HepG2 (cell line): Measurements from ENCODE around the gene BIN1. TPM values are rescaled to one million over a fixed set of nuclear protein-coding genes. Genes with fewer than 3 reads are reported as not detected.

Experiments used
- ATAC-seq: fragments of 200-7000 bp; cut with Tn5 transposase; 3 replicates; pipeline ENCODE4 v1.9.1; 2020; ENCODE audit warnings: mild to moderate bottlenecking, moderate library complexity
- BruUV-seq: library from RNA; stranded (reverse); fragments of 400-500 nt; replicated peaks from 2 replicates; lab custom pipeline; 2021; lab: Mats Ljungman, UMichigan
- CTCF ChIA-PET: fragments of 300-600 bp; formaldehyde crosslinking; extraction: SDS; loops from one replicate; lab custom pipeline; 2021; ENCODE audit warnings: low total read pairs, inconsistent platforms, low intra/inter-chr PET ratio; lab: Yijun Ruan, JAX
- POLR2A ChIA-PET: fragments of 350-600 bp; sonication (Branson Sonifier 250); formaldehyde crosslinking; loops from one replicate; lab custom pipeline; 2020; ENCODE audit warnings: antibody characterized with exemption, inconsistent platforms; lab: Yijun Ruan, JAX
- DNase-seq: peaks from one replicate; pipeline ENCODE4 v3.0.0-alpha.2; 2015; ENCODE audit warnings: low spot score
- FAIRE-seq: peaks from 3 replicates; lab custom pipeline; 2011; peaks lifted over from hg19 to GRCh38; lab: Jason Lieb, UNC
- H2AFZ ChIP-seq: one replicate; pipeline ENCODE4 v1.6.1; 2011; ENCODE audit warnings: low read length, inconsistent platforms
- H3K27ac ChIP-seq: fragments of 300-600 bp; 3 replicates; pipeline ENCODE4 v1.8.0; 2011; ENCODE audit warnings: mixed run types, mild to moderate bottlenecking, mixed read lengths, low read length, inconsistent platforms; ENCODE audit not compliant: insufficient read depth; ENCODE audit errors: extremely low read length
- H3K27me3 ChIP-seq, 2 experiments: fragments of 200-600 bp in 1 of 2; 2 replicates in 1 of 2; 3 replicates in 1 of 2; pipeline versions ENCODE4 v1.6.0 to v1.8.0; 2011; ENCODE audit warnings: low read length in 2 of 2, mild to moderate bottlenecking in 2 of 2, moderate library complexity in 2 of 2, inconsistent platforms in 1 of 2; ENCODE audit not compliant: insufficient read depth in 2 of 2, control insufficient read depth in 1 of 2
- H3K36me3 ChIP-seq, 2 experiments: fragments of 200-600 bp in 1 of 2; replicated peaks in 1 of 2; 2 replicates in 1 of 2; 3 replicates in 1 of 2; pipeline versions ENCODE4 v1.5.1 to v1.8.0; 2011; ENCODE audit warnings: low read length in 2 of 2, inconsistent platforms in 1 of 2; ENCODE audit not compliant: insufficient read depth in 2 of 2, control insufficient read depth in 1 of 2
- H3K4me1 ChIP-seq: 2 replicates; pipeline ENCODE4 v1.5.1; 2012; ENCODE audit warnings: low read length, inconsistent platforms; ENCODE audit not compliant: insufficient read depth
- H3K4me2 ChIP-seq: 2 replicates; pipeline ENCODE4 v1.6.0; 2011; ENCODE audit warnings: low read depth, low read length, inconsistent platforms
- H3K4me3 ChIP-seq, 3 experiments: fragments of 200-600 bp in 1 of 3; sonication (generic), shearing (Covaris generic) in 1 of 3; replicated peaks in 1 of 3; 2 replicates each; pipeline ENCODE4 v1.5.1; 2011 to 2016; ENCODE audit warnings: low read length in 3 of 3, inconsistent platforms in 2 of 3, low read depth in 2 of 3, mild to moderate bottlenecking in 2 of 3, control low read depth in 1 of 3, mixed read lengths in 1 of 3; ENCODE audit not compliant: insufficient read depth in 1 of 3
- H3K79me2 ChIP-seq: one replicate; pipeline ENCODE4 v1.6.1; 2011; ENCODE audit warnings: low read length, inconsistent platforms; ENCODE audit not compliant: insufficient read depth
- H3K9ac ChIP-seq: 2 replicates; pipeline ENCODE4 v1.6.0; 2011; ENCODE audit warnings: mild to moderate bottlenecking, low read depth, low read length, inconsistent platforms; ENCODE audit not compliant: insufficient read depth
- H3K9me3 ChIP-seq: 2 replicates; pipeline ENCODE4 v1.5.1; 2012; ENCODE audit warnings: mild to moderate bottlenecking, low read length
- H4K20me1 ChIP-seq: 2 replicates; pipeline ENCODE4 v1.6.0; 2011; ENCODE audit warnings: inconsistent platforms, mild to moderate bottlenecking, low read length, moderate library complexity; ENCODE audit not compliant: insufficient read depth
- DMTF1 ChIP-seq: sonication (generic); formaldehyde crosslinking; IDR thresholded peaks from 2 replicates; pipeline ENCODE4 v1.4.0; 2020; ENCODE audit warnings: mild to moderate bottlenecking, missing genetic modification reagents
- GTF2F1 ChIP-seq: fragments of 150-350 bp; IDR thresholded peaks from 2 replicates; pipeline ENCODE4 v1.6.1; 2014; ENCODE audit warnings: low read length
- NFIC ChIP-seq: IDR thresholded peaks from 2 replicates; pipeline ENCODE4 v1.6.1; 2012; ENCODE audit warnings: mild to moderate bottlenecking, low read length, inconsistent platforms
- RFXAP ChIP-seq: sonication (generic); formaldehyde crosslinking; IDR thresholded peaks from 2 replicates; pipeline ENCODE4 v1.4.0; 2020; ENCODE audit warnings: missing genetic modification reagents, borderline replicate concordance
- ZBTB38 ChIP-seq: sonication (generic); formaldehyde crosslinking; IDR thresholded peaks from 2 replicates; pipeline ENCODE4 v1.5.1; 2020; ENCODE audit warnings: mild to moderate bottlenecking, missing genetic modification reagents
- ZFP36L1 ChIP-seq: sonication (generic); formaldehyde crosslinking; IDR thresholded peaks from 2 replicates; pipeline ENCODE4 v1.8.0; 2022; ENCODE audit warnings: mild to moderate bottlenecking, missing genetic modification reagents, moderate library complexity
- ZFP37 ChIP-seq: sonication (generic); formaldehyde crosslinking; IDR thresholded peaks from 2 replicates; pipeline ENCODE4 v1.4.0; 2020; ENCODE audit warnings: missing genetic modification reagents, borderline replicate concordance
- ZNF777 ChIP-seq: sonication (generic); formaldehyde crosslinking; IDR thresholded peaks from 2 replicates; pipeline ENCODE4 v1.4.0; 2020; ENCODE audit warnings: missing genetic modification reagents
- WGBS: methylation state at CpG from one replicate; pipeline ENCODE4 v1.1.6; 2017; ENCODE audit warnings: low lambda C conversion rate; 5-methylcytosine and 5-hydroxymethylcytosine counted together
- in situ Hi-C: cut with HindIII; loops from 2 replicates; pipeline ENCODE4 v1.10.0; 2017; ENCODE audit warnings: low pct_unique_long_range_greater_than_20kb; ENCODE audit not compliant: extremely low pct_ligation_motif_present
- intact Hi-C: fragments of 100-400 bp; cut with micrococcal nuclease; formaldehyde crosslinking; loops from one replicate; pipeline ENCODE4 v1.10.0; 2022; ENCODE audit not compliant: unreplicated experiment
- polyA plus RNA-seq, 8 experiments: library from polyadenylated mRNA; depleted of rRNA in 3 of 8; stranded (reverse) in 7 of 8; unstranded in 1 of 8; fragments of >200 nt; fragmentation: Illumina TruSeq in 4 of 8; extraction: Trizol in 4 of 8; gene quantifications; 2 replicates each; pipeline versions ENCODE4 v1.2.1 to v1.2.3, GENCODE V29; 2011 to 2016; ENCODE audit warnings: low read depth in 4 of 8, missing spikeins in 1 of 8, mixed read lengths in 1 of 8; ENCODE audit not compliant: insufficient read depth in 1 of 8
- total RNA-seq, 5 experiments: library from RNA; depleted of rRNA; stranded (reverse); fragments of >200 nt; fragmentation: Illumina TruSeq; extraction: Trizol; gene quantifications; 2 replicates each; pipeline ENCODE4 v1.2.3, GENCODE V29; 2016; ENCODE audit warnings: low read depth in 1 of 5
- TF ChIP-seq, protein P1 (sequence below): sonication (generic); formaldehyde crosslinking; conservative IDR thresholded peaks from 2 replicates; pipeline ENCODE4 v1.4.0; 2020; ENCODE audit warnings: missing genetic modification reagents

Gene BIN1
- total and polyA plus RNA-seq, 2 of the 13 experiments (the other 11 are each of a cell fraction or from before 2014, with no cell fraction given) = 0.93 to 1.2 TPM

DNA sequence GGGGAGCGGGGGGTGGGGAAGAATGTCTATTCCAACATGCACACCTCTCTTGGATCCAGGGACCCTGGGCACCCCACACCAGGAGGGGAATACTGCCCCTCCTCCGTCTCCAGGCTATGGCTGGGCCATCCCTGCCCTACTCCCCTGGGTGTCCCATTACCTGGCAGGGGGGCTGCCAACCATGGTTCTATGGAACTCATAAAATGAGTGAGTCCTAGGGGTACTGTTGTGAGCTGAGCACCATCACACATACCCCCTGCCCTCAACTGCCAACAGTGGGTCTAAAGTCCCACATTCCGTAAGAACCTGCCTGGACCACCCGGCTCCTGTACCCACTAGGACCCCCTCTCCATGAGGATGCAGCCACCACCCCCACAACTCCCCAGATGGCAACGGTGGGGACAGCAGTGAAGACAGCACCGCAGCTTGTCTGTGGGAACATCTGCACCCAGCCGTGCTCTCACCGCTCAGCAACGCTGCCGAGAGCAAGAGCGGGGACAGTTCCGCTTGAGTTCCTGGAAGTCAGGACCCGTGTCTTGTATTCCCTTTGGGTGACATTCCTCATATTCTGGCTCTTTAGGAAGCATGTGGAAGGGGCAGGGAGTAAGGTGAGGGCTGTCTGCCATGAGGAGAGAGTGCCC lies 41.5 kb downstream of the BIN1 start:
- H4K20me1 ChIP-seq = no peaks in the 10 kb centered on the region
- no peaks in the 10 kb centered on the region for H3K36me3 ChIP-seq
- intact Hi-C loops = no loop called here
- H3K9ac ChIP-seq = no peak overlapping the region; the same call in 1 of the 2 replicates
- no peak for FAIRE-seq
- no peak overlapping the region for H3K4me2 ChIP-seq
- DNase-seq = no peak
- 0 out of 2 replicates have a peak, but pooled peaks have one; percentile 15 for TF ChIP-seq ZBTB38
- no peak for TF ChIP-seq RFXAP (CRISPR knock-in tag)
- no peak for TF ChIP-seq NFIC
- TF ChIP-seq, protein P1, sequence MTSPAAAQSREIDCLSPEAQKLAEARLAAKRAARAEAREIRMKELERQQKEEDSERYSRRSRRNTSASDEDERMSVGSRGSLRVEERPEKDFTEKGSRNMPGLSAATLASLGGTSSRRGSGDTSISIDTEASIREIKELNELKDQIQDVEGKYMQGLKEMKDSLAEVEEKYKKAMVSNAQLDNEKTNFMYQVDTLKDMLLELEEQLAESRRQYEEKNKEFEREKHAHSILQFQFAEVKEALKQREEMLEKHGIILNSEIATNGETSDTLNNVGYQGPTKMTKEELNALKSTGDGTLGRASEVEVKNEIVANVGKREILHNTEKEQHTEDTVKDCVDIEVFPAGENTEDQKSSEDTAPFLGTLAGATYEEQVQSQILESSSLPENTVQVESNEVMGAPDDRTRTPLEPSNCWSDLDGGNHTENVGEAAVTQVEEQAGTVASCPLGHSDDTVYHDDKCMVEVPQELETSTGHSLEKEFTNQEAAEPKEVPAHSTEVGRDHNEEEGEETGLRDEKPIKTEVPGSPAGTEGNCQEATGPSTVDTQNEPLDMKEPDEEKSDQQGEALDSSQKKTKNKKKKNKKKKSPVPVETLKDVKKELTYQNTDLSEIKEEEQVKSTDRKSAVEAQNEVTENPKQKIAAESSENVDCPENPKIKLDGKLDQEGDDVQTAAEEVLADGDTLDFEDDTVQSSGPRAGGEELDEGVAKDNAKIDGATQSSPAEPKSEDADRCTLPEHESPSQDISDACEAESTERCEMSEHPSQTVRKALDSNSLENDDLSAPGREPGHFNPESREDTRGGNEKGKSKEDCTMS (CRISPR knock-in tag) = no peak
- TF ChIP-seq DMTF1 = no peak
- TF ChIP-seq ZFP36L1 (CRISPR knock-in tag) = no peak
- TF ChIP-seq ZFP37 (CRISPR knock-in tag) = no peak
- no peak for TF ChIP-seq ZNF777 (CRISPR knock-in tag)
- no peak for TF ChIP-seq GTF2F1
- no peak overlapping the region for H3K4me3 ChIP-seq
- no peaks in the 10 kb centered on the region for H3K79me2 ChIP-seq
- H3K9me3 ChIP-seq = no peaks in the 10 kb centered on the region
- H3K27me3 ChIP-seq = no peaks in the 10 kb centered on the region; a peak in 1 of 5 replicates
- H3K4me1 ChIP-seq = peaks cover 22% of the 10 kb centered on the region
- in situ Hi-C loops = no loop called here
- 87% methylated on average over 12 of the region's 13 CpGs for WGBS
- no TSS peak for BruUV-seq
- no peak overlapping the region for H2AFZ ChIP-seq
- no peak overlapping the region for H3K27ac ChIP-seq
- CTCF ChIA-PET = no interaction called here
- ATAC-seq = no peak
- POLR2A ChIA-PET = no interaction called here
